Prostate gland (tissue), 2 donors: Measurements from ENCODE around the gene ABCA7.
A peak's percentile ranks its signal among the peaks of the same experiment; 100 is the strongest.

ENCODE experiments used
- POLR2A ChIP-seq: fragments of 450-650 bp; IDR thresholded peaks from one replicate; pipeline ENCODE4 v1.6.1; 2016; ENCODE audit warnings: antibody characterized with exemption, mild to moderate bottlenecking
- POLR2AphosphoS5 ChIP-seq: sonication (generic); formaldehyde crosslinking; IDR thresholded peaks from one replicate; pipeline ENCODE4 v1.6.1; 2017; ENCODE audit warnings: antibody characterized with exemption
- TF ChIP-seq, protein P1 (sequence below), 4 experiments: fragments of 200-600 bp in 2 of 4; fragments of 450-650 bp in 2 of 4; sonication (generic) in 2 of 4; IDR thresholded peaks; 1 replicate in 3 of 4; 2 replicates in 1 of 4; pipeline ENCODE4 v1.5.1; 2016 to 2019; ENCODE audit warnings: antibody characterized with exemption in 4 of 4, mild to moderate bottlenecking in 2 of 4, moderate library complexity in 2 of 4

DNA sequence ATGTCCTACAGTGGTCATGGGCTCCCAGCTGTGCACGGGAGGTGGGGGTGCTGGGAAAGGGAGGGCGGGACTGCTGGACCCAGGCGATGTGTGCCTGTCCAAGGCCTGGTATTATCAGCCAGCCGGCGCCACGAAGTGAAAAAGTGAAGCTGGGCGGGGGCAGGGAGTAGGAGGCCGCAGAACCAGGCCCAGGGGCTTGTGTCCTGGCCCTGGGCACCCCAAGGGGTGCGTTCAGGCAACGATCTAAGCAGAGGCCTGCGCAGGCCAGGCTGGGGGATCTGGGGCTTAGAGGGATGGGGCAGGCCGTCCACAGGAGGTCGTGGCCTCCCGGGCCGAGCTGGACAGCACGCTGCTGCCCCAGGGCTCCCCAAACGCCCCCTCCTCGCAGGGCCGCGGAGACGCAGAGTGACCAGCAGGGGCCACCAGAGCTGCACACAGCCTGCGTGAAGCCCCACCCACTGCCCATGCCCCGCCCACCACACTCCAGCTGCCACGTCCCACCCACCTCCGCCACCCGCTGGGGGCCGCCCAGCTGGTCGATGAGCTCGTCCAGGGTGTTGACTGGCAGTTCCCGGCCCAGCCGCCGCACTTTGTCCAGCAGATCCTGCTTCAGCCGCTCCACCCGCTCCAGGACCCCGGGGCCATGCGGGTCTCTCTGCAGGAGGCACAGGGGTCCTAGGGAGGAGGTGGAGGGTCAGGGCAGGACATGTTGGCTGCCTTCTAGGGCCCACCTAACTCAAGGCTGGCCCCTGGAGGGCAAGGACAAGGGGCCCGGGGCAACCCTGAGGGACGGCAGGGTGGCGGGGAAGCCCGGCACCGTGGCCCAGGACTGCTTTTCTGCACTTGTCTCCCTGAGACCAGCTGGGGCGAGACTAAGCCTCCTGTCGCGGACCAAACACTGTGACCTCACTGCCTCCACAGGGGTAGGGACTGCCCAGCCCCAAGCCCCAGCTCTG, 73.4 kb downstream of the ABCA7 start:
- TF ChIP-seq, protein P1, sequence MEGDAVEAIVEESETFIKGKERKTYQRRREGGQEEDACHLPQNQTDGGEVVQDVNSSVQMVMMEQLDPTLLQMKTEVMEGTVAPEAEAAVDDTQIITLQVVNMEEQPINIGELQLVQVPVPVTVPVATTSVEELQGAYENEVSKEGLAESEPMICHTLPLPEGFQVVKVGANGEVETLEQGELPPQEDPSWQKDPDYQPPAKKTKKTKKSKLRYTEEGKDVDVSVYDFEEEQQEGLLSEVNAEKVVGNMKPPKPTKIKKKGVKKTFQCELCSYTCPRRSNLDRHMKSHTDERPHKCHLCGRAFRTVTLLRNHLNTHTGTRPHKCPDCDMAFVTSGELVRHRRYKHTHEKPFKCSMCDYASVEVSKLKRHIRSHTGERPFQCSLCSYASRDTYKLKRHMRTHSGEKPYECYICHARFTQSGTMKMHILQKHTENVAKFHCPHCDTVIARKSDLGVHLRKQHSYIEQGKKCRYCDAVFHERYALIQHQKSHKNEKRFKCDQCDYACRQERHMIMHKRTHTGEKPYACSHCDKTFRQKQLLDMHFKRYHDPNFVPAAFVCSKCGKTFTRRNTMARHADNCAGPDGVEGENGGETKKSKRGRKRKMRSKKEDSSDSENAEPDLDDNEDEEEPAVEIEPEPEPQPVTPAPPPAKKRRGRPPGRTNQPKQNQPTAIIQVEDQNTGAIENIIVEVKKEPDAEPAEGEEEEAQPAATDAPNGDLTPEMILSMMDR (IDR thresholded peaks at IDR 0.05): peak; percentile 90 to 98 (median 96)
- TF ChIP-seq POLR2A (peak; percentile 48), POLR2AphosphoS5 (peak; percentile 87)
